RPMI8226 (cell line): ENCODE measurements around the gene EMILIN1.

Experiments used
- DNase-seq: peaks from one replicate; pipeline ENCODE4 v3.0.0-alpha.2; 2015

EMILIN1 gene

DNA sequence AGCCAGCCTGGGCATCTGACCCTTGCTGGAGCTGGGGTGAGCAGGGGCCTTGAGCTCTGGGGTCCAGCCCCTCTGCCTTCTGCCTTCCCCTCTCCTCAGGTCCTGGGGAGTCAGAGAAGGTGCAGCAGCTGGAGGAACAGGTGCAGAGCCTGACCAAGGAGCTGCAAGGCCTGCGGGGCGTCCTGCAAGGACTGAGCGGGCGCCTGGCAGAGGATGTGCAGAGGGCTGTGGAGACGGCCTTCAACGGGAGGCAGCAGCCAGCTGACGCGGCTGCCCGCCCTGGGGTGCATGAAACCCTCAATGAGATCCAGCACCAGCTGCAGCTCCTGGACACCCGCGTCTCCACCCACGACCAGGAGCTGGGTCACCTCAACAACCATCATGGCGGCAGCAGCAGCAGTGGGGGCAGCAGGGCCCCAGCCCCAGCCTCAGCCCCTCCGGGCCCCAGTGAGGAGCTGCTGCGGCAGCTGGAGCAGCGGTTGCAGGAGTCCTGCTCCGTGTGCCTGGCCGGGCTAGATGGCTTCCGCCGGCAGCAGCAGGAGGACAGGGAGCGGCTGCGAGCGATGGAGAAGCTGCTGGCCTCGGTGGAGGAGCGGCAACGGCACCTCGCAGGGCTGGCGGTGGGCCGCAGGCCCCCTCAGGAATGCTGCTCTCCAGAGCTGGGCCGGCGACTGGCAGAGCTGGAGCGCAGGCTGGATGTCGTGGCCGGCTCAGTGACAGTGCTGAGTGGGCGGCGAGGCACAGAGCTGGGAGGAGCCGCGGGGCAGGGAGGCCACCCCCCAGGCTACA, 3.8 kb downstream of the EMILIN1 start:
- DNase-seq: peak; percentile 23

DNA sequence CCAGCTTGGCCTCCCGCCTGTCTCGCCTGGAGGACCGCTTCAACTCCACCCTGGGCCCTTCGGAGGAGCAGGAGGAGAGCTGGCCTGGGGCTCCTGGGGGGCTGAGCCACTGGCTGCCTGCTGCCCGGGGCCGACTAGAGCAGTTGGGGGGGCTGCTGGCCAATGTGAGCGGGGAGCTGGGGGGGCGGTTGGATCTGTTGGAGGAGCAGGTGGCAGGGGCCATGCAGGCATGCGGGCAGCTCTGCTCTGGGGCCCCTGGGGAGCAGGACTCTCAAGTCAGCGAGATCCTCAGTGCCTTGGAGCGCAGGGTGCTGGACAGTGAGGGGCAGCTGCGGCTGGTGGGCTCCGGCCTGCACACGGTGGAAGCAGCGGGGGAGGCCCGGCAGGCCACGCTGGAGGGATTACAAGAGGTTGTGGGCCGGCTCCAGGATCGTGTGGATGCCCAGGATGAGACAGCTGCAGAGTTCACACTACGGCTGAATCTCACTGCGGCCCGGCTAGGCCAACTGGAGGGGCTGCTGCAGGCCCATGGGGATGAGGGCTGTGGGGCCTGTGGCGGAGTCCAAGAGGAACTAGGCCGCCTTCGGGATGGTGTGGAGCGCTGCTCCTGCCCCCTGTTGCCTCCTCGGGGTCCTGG, 4.5 kb downstream of the EMILIN1 start:
- no peak for DNase-seq

DNA sequence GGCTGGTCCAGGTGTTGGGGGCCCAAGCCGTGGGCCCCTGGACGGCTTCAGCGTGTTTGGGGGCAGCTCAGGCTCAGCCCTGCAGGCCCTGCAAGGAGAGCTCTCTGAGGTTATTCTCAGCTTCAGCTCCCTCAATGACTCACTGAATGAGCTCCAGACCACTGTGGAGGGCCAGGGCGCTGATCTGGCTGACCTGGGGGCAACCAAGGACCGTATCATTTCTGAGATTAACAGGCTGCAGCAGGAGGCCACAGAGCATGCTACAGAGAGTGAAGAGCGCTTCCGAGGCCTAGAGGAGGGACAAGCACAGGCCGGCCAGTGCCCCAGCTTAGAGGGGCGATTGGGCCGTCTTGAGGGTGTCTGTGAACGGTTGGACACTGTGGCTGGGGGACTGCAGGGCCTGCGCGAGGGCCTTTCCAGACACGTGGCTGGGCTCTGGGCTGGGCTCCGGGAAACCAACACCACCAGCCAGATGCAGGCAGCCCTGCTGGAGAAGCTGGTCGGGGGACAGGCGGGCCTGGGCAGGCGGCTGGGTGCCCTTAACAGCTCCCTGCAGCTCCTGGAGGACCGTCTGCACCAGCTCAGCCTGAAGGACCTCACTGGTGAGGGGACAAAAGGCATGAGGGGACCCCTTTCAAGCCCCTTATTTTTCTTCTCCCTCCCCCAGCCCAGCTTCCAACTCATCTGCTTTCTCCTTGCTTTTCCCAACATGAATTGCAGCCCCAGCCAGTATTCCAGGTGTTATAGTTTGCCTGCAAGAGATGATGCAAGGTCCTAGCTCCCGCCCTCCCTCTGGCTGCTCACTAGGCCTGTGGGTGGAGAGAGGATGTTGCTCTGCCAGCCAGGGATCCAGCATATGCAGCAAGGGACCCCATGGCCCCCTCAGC, 5.2 kb downstream of the EMILIN1 start:
- no peak for DNase-seq

DNA sequence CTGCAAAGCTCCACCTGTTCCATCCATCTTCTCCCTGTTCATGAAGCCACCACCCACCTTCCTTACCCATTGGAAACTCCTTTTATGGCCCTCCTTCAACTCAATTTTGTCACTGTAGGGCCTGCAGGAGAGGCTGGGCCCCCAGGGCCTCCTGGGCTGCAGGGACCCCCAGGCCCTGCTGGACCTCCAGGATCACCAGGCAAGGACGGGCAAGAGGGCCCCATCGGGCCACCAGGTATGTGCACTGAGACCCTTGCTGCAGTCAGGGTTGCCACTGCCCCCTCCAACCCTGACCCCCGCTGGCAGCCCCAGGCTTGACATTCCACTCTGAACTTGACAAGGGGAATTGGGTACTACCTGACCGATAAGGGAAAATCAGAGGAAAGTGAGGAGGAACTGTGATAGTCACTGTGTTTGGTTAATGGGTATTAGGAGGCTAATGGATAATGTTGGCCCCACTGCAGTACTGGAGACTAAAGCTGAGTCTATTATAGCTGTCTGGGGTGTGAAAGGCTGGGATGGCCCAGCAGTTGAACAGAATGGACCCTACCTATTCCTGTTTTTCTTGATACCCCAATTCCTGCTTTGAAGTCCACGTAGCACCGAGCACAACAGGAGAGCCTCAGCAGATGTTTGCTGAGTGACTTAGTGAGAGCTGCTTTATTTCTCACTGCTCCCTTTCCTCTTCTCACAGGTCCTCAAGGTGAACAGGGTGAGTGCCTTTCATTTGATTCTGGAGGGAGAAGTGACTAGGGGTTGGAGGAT, 6.1 kb downstream of the EMILIN1 start:
- DNase-seq: no peak

DNA sequence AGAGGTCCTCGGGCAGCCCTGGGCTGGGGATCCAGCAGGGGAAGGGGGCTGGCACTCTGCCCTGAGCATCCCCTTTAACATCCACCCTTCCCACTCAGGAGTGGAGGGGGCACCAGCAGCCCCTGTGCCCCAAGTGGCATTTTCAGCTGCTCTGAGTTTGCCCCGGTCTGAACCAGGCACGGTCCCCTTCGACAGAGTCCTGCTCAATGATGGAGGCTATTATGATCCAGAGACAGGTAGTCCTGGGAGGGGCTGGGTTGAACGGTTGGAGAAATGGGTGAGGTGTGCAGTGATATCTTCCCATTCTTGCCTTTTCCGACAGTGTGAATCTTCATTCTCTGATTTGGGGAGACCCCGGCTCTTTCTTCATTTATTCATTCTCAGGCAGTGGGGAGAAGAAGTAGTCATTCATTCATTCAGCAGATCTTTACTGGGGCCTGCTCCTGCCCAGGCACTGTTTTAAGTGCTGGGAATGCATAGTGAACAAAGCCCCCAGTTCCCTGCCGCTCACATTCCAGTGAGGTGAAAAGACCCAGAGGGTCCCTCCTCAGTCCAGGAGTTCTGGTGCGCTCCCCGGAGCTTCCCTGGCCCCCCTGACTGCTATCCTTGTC, 6.8 kb downstream of the EMILIN1 start:
- no peak for DNase-seq

DNA sequence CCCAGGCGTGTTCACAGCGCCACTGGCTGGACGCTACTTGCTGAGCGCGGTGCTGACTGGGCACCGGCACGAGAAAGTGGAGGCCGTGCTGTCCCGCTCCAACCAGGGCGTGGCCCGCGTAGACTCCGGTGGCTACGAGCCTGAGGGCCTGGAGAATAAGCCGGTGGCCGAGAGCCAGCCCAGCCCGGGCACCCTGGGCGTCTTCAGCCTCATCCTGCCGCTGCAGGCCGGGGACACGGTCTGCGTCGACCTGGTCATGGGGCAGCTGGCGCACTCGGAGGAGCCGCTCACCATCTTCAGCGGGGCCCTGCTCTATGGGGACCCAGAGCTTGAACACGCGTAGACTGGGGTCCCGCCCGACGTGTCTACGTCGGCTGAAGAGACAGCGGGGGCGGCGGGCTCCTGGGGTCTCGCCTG, 7.3 kb downstream of the EMILIN1 start:
- peak; percentile 73 for DNase-seq

- peak; percentile 45 for DNase-seq
Observed at GRCh38 chr2:27086090-27086723, 7.8 kb downstream of the EMILIN1 start.

DNA sequence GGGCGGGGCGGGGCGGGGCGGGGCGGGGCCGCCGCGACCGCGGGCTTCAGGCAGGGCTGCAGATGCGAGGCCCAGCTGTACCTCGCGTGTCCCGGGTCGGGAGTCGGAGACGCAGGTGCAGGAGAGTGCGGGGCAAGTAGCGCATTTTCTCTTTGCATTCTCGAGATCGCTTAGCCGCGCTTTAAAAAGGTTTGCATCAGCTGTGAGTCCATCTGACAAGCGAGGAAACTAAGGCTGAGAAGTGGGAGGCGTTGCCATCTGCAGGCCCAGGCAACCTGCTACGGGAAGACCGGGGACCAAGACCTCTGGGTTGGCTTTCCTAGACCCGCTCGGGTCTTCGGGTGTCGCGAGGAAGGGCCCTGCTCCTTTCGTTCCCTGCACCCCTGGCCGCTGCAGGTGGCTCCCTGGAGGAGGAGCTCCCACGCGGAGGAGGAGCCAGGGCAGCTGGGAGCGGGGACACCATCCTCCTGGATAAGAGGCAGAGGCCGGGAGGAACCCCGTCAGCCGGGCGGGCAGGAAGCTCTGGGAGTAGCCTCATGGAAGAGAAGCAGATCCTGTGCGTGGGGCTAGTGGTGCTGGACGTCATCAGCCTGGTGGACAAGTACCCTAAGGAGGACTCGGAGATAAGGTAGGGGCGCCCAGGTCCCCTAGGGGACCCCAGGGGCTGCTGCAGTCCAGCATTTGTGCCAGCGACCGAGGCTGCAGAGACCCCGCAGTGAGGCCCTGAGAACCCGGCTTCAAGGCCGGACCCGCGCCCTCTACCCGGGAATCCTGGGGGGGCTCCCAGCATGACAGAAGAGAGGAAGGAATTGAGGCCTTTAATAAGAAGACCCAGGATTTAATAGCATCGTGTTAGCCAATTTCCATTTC, 8.5 kb downstream of the EMILIN1 start, which contains the start of gene KHK:
KHK (plus strand) TSS at position 49 of the 870 bp plus-strand sequence; CDS start at position 537, 488 bp downstream.
- peak; percentile 95 for DNase-seq

- no peak for DNase-seq
Observed at GRCh38 chr2:27087823-27088410, 9.5 kb downstream of the EMILIN1 start.

GRCh38 chr2:27088634-27089033, 10.2 kb downstream of the EMILIN1 start:
- no peak for DNase-seq

DNA sequence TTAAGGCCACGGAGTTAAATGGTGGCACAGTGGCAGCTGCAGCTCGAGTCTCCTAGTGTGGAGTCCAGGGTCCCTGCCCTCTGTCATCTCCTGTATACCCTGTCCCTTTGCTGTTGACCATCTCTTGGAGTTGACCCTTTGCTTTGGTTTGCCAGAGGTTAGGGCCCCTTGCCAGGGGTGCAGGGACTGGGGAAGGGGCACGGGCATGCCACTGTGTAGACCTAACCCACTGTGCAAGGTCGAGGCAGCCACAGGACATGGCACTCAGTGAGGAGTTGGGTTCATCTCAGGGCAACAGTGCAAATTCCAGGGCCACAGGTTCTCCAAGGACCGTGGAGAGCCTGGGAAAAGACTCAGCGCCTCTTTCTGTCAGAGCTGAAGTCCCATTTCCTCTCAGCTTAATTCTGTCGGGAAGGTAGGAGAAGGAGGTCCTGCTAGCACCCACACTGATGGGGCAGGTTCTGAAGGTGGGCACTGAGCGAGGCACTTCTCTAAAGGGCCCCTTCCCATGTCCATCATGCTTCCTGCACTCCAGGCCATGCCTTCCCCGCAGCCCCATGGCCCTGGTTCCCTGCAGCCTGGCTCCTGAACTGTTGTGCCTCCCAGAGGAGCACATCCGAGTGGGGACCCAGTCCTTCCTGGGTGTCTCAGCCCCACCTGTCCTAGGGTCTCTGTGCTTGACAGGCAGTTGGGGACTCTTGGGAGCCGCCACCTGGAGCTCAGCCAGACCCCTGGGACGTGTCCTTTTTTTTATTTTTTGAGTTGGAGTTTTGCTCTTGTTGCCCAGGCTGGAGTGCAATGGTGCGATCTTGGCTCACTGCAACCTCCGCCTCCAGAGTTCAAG, 10.9 kb downstream of the EMILIN1 start:
- DNase-seq: no peak

DNA sequence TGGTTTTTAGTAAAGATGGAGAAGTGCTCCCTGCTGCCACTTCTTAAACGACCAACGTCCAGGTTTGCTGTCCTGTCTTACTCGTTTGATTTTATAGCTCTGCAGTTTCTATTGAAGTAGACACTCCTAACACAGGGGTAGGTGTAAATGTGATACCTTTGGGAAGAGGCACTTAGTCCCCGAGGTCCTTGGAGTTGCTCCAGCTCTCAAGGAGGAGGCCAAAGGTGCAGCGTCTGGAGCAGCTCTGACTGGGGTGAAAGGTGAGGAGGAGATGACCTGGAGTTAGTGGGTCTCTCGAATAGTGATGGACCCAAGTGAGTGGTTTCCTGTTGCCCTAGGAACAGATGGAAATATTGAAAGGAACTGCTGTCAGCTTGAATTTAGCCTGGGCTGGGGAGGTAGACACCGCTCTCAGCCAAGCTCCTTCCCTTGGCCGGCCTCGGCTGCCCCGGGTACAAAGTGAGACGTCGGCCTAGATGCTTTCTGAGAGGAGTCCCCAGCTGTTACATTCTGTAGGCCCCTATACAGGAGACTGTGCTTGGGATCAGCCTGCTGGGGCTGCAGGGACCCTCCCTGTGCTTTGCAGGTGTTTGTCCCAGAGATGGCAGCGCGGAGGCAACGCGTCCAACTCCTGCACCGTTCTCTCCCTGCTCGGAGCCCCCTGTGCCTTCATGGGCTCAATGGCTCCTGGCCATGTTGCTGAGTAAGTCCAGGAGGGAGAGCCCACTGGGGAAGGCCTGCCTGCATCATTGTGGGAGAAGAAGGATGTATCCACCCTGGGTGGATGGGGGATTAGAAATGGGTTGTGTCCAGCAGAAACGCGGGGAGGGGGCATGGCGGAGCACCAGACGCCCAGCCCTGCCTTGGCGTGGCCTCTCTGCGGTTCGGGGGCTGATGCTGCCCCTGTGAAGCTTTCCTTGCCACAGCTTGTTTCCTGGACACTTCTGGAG, 13.6 kb downstream of the EMILIN1 start:
- no peak for DNase-seq

GRCh38 chr2:27092696-27093429, 14.4 kb downstream of the EMILIN1 start:
- no peak for DNase-seq

DNA sequence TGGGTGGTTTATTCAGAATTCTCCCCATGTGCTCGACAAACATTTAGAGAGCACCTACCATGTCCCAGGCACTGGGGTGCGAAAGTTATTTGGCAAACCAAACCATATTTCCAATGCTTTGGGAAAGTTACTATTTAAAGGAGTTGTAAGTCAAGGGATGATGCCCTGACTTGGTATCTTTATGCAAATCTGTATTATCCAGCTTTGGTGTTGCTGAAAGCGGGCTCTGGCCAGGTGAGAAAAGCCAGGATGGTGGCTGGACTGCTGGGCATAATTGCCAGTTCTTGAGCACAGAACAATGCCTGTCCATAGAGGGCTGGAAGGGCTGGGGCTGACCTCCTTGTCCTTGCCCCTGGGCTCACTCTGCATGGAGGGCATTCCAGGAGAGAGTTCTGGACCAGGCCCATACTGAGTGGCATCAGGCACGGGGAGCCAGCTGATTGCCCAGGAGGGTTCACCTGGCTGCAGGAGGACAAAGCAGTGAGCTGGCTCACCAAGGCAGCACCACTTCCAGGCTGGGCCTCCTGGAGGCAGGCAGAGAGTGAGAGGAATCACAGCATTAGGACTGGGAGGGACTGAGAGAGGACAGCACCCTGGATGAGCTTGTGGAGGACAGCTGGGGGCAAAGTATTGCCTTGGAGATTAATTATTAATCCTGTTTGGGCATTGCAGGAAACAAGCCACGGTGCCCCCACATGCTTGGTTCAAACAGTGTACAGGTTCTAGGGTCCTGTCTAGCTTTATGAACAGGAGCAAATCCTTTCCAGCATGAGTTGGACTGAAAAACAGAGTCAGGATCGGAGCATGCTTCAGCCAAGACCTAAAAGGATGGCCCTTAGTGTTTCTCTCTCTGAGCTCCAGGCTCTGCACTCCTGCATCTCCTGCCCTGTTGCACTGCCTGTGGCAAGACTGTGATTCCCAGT, 15.3 kb downstream of the EMILIN1 start:
- no peak for DNase-seq

- no peak for DNase-seq
Observed at GRCh38 chr2:27094353-27094984, 16.1 kb downstream of the EMILIN1 start.

- no peak for DNase-seq
Observed at GRCh38 chr2:27095427-27095744, 17.0 kb downstream of the EMILIN1 start.
